Right cardiac atrium (tissue), 5 donors: Measurements from ENCODE around the gene PRCC. TPM values are rescaled to one million over a fixed set of nuclear protein-coding genes. Genes with fewer than 3 reads are reported as not detected.
A peak's percentile ranks its signal among the peaks of the same experiment; 100 is the strongest.
"Not testable (repeated sequence)": the region's sequence is repeated elsewhere in the genome, so short reads cannot be mapped to it uniquely, and the experiment has no call there.

Experiments used
- ATAC-seq, 2 donors: fragments of 200-7000 bp; cut with Tn5 transposase; one replicate each; pipeline versions ENCODE4 v1.8.0 to v1.9.1; 2020; ENCODE audit warnings: moderate library complexity in 2 of 2, mild to moderate bottlenecking in 1 of 2
- DNase-seq, 3 donors: peaks; one replicate each; pipeline ENCODE4 v3.0.0-alpha.2; 2020
- H3K27ac ChIP-seq: one replicate; pipeline ENCODE4 v1.5.1; 2013; ENCODE audit warnings: mild to moderate bottlenecking, low read length, control low read depth, moderate library complexity
- H3K27me3 ChIP-seq: one replicate; pipeline ENCODE4 v1.6.1; 2013; ENCODE audit not compliant: control insufficient read depth, insufficient read depth
- H3K4me1 ChIP-seq: one replicate; pipeline ENCODE4 v1.6.1; 2013; ENCODE audit warnings: low read length; ENCODE audit not compliant: control insufficient read depth, insufficient read depth
- H3K4me3 ChIP-seq: one replicate; pipeline ENCODE4 v1.5.1; 2013; ENCODE audit warnings: low read length, control low read depth
- H3K9me3 ChIP-seq: one replicate; pipeline ENCODE4 v1.6.1; 2013; ENCODE audit warnings: low read length; ENCODE audit not compliant: control insufficient read depth
- WGBS: extraction: QIAGEN DNeasy Blood & Tissue Kit; methylation state at CpG from one replicate; pipeline ENCODE4 v1.1.7; 2013; 5-methylcytosine and 5-hydroxymethylcytosine counted together
- intact Hi-C, 4 donors: fragments of 100-400 bp; cut with DNase I; formaldehyde crosslinking; loops; one replicate each; pipeline versions ENCODE4 v1.11.0 to v1.14.0; 2022 to 2023
- polyA plus RNA-seq: library from polyadenylated mRNA; stranded (reverse); fragments of 200-250 nt; gene quantifications from one replicate; pipeline ENCODE4 v1.2.3, GENCODE V29; 2013
- total RNA-seq, 4 donors: library from RNA; stranded (reverse); fragmentation: NEBNext Ultra II Directional; extraction: Animal tissue kit (Norgen Biotek cat#: 25700); gene quantifications; one replicate each; pipeline ENCODE4 v1.2.1, GENCODE V29; 2021
- donor health status: healthy with polysubstance abuse.
- donor health status: DM: no; HTN: yes; CAD: no.
- donor health status: DM: no; HTN: no; CAD: no.
- donor health status: DM: no; HTN: yes; CAD: no; lungs with severe emphysema.
- donor health status: DM: yes; HTN: yes; CAD: no.

Gene PRCC
- total and polyA plus RNA-seq, 5 donors = 36.0 to 47.1 (median 43.2) TPM

DNA sequence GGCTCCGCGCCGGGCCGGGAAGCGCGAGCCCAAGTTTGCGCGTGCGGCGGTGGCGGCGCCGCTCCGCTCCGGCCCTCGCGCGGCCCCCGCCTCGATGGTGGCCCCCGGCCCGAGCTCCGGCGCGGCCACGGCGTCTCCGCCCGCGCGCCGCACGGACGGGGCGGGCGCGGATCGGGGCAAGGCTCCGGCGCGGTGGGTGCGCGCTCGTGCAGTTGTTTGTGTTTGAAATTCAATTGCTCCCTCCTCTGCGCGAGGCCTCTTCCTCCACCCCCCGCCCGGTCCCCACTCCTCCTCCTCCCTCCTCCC, 15.9 kb upstream of the PRCC start, which contains the start of gene HDGF:
Gene HDGF, minus strand, starts transcription at position 225 of the 306 bp plus-strand sequence. CDS start 246 bp downstream, outside the sequence.
- H3K27ac ChIP-seq = peak within 1 kb of the TSS; percentile 100
- intact Hi-C loops = no loop called here
- H3K9me3 ChIP-seq = no peaks in the 10 kb centered on the region
- peaks cover 23% of the 10 kb centered on the region for H3K4me1 ChIP-seq
- no peak for ATAC-seq
- H3K27me3 ChIP-seq = no peaks in the 10 kb centered on the region
- DNase-seq = no peak
- under 1% methylated on average over 48 of the region's 48 CpGs for WGBS
- H3K4me3 ChIP-seq = peak within 1 kb of the TSS; percentile 89

- intact Hi-C loops = no loop called here
- H3K4me1 ChIP-seq = peaks cover 22% of the 10 kb centered on the region
Measured at GRCh38 chr1:156751757-156752481, 15.4 kb upstream of the PRCC start.

GRCh38 chr1:156752843-156753482, 14.4 kb upstream of the PRCC start:
- H3K4me1 ChIP-seq = peaks cover 18% of the 10 kb centered on the region
- WGBS = 18% methylated on average over 1 of the region's 1 CpG
- ATAC-seq (no peak), DNase-seq (no peak)
- peak overlapping the region; percentile 20 for H3K27ac ChIP-seq
- no peaks in the 10 kb centered on the region for H3K9me3 ChIP-seq
- H3K27me3 ChIP-seq = no peaks in the 10 kb centered on the region
- intact Hi-C loops = no loop called here
- H3K4me3 ChIP-seq = peak overlapping the region; percentile 89

More at GRCh38 chr1:156751757-156752481, 15.4 kb upstream of the PRCC start:
- Histone ChIP-seq H3K27me3 (no peaks in the 10 kb centered on the region), H3K27ac (peak overlapping the region; percentile 92), H3K9me3 (no peaks in the 10 kb centered on the region), H3K4me3 (peak overlapping the region; percentile 89)
- peak; percentile 84 to 85 for ATAC-seq
- peak; percentile 98 to 99 (median 99) for DNase-seq
- WGBS = under 1% methylated on average over 68 of the region's 68 CpGs

DNA sequence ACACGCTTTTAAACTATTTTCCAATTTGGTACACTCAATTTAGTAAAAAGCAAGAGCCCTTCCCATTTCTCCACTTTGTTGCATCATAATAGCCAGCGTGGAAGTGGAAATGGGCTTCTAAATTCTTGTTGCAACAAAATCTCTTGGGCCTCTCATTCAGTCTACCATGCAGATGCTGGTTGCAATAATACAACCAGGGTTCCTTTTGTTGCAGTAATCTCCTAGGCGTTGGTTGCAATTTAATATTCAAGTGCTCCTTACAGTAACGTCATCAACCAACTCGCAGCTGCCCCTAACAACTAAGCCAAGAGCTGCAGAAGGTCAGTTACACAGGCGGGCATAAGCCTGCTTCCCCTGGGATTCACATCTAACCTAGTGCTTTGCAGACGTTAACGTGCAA, 13.1 kb upstream of the PRCC start:
- WGBS = 72% methylated on average over 8 of the region's 8 CpGs
- H3K4me1 ChIP-seq = peaks cover 10% of the 10 kb centered on the region
- H3K27ac ChIP-seq = no peak overlapping the region
- DNase-seq = no peak
- intact Hi-C loops = no loop called here
- no peak overlapping the region for H3K4me3 ChIP-seq
- H3K27me3 ChIP-seq = no peaks in the 10 kb centered on the region
- no peak for ATAC-seq
- H3K9me3 ChIP-seq = no peaks in the 10 kb centered on the region

DNA sequence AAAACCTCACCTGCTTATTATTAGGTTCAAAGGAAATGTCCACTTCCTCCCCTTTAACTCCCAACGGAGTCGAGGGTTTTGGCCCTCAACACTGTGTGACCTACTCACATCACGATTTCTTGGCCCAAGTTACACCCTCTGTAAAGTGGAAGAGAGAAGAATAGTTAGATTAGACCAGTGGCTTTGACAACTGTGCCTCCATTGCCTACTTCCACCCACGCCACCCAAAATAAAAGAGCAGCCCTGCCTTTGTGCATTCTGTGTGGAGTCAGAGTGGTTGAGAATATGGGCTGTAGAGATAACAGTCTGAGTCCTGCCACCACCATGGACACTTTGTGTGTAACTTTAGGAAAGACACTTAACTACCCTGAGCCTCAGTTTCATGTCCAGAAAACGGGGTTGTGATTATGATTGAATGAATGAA, 11.8 kb upstream of the PRCC start:
- Histone ChIP-seq H3K9me3 (no peaks in the 10 kb centered on the region), H3K4me1 (peaks cover 6% of the 10 kb centered on the region), H3K27me3 (no peaks in the 10 kb centered on the region), H3K27ac (no peak overlapping the region), H3K4me3 (no peak overlapping the region)
- WGBS = 48% methylated on average over 5 of the region's 5 CpGs
- no peak for ATAC-seq
- intact Hi-C loops = no loop called here
- DNase-seq = no peak

GRCh38 chr1:156756355-156756754, 11.0 kb upstream of the PRCC start:
- 94% methylated on average over 1 of the region's 1 CpG for WGBS
- ATAC-seq = no peak

GRCh38 chr1:156757572-156758253, 9.6 kb upstream of the PRCC start:
- H3K4me1 ChIP-seq, ATAC-seq, DNase-seq, H3K9me3 ChIP-seq, H3K27me3 ChIP-seq, intact Hi-C loops, H3K4me3 ChIP-seq, H3K27ac ChIP-seq: not testable (repeated sequence)
- 92% methylated on average over 10 of the region's 10 CpGs for WGBS

More at GRCh38 chr1:156756355-156756754, 11.0 kb upstream of the PRCC start:
- H3K9me3 ChIP-seq = no peaks in the 10 kb centered on the region
- H3K27me3 ChIP-seq = no peaks in the 10 kb centered on the region
- H3K4me1 ChIP-seq = peaks cover 6% of the 10 kb centered on the region
- DNase-seq = no peak
- intact Hi-C loops = no loop called here
- H3K27ac ChIP-seq = no peak overlapping the region
- H3K4me3 ChIP-seq = no peak overlapping the region

GRCh38 chr1:156760092-156760795, 7.1 kb upstream of the PRCC start:
- intact Hi-C loops = no loop called here
- Histone ChIP-seq H3K4me3 (no peak overlapping the region), H3K27me3 (no peaks in the 10 kb centered on the region), H3K27ac (no peak overlapping the region), H3K9me3 (no peaks in the 10 kb centered on the region), H3K4me1 (peaks cover 3% of the 10 kb centered on the region)
- ATAC-seq = no peak
- 59% methylated on average over 6 of the region's 6 CpGs for WGBS
- no peak for DNase-seq

DNA sequence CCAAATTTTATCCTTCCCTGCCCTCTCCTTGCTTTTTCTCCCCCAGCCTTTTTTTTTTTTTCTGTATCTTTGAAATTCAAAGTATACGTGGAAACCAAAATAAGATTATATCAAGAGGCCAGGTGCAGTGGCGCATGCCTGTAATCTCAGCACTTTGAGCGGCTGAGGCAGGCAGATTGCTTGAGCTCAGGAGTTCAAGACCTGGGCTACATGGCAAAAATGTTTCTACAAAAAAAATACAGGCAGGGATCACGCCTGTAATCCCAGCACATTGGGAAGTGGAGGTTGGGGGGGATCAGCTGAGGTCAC, 6.6 kb upstream of the PRCC start:
- intact Hi-C loops = no loop called here
- Histone ChIP-seq H3K27me3 (no peaks in the 10 kb centered on the region), H3K4me1 (no peaks in the 10 kb centered on the region), H3K9me3 (no peaks in the 10 kb centered on the region), H3K27ac (no peak overlapping the region), H3K4me3 (no peak overlapping the region)
- ATAC-seq (no peak), DNase-seq (no peak)
- WGBS = 76% methylated on average over 4 of the region's 4 CpGs

GRCh38 chr1:156765136-156765535, 2.2 kb upstream of the PRCC start:
- H3K9me3 ChIP-seq, H3K27me3 ChIP-seq, intact Hi-C loops, ATAC-seq, H3K4me3 ChIP-seq, DNase-seq, H3K4me1 ChIP-seq, H3K27ac ChIP-seq: not testable (repeated sequence)
- 95% methylated on average over 15 of the region's 15 CpGs for WGBS

DNA sequence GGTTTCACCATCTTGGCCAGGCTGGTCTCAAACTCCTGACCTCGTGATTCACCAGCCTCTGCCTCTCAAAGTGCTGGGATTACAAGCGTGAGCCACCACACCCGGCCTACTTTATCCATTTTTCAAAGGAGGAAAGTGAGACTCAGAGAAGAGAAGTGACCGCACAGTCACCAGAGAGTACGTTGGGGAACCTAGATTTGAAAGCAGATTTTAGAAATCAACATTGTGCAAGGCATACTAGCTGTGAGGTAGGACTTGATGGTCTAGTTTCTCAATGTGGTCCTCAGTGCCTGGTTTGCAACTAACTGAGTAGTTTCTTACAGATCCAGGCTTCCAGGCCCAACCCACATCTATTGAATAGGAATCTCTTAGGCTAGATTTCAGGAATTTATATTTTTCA, 1.7 kb upstream of the PRCC start:
- H3K27me3 ChIP-seq = no peaks in the 10 kb centered on the region
- no peak overlapping the region for H3K4me3 ChIP-seq
- DNase-seq = no peak
- H3K4me1 ChIP-seq = peaks cover 2% of the 10 kb centered on the region
- intact Hi-C loops = no loop called here
- peak overlapping the region; percentile 93 for H3K27ac ChIP-seq
- WGBS = 92% methylated on average over 5 of the region's 5 CpGs
- ATAC-seq = no peak
- no peaks in the 10 kb centered on the region for H3K9me3 ChIP-seq
